MM.1S (cell line): ENCODE results near the gene DOK4.
A peak's percentile ranks its signal among the peaks of the same experiment; 100 is the strongest.

Experiments used
- DNase-seq: peaks from one replicate; pipeline ENCODE4 v3.0.0-alpha.2; 2015
- H2AFZ ChIP-seq: fragments of 300-600 bp; sonication (generic); 2 replicates; pipeline ENCODE4 v1.6.0; 2016; ENCODE audit warnings: antibody characterized with exemption, low read length
- H3F3A ChIP-seq: fragments of 300-600 bp; sonication (generic); 2 replicates; pipeline ENCODE4 v1.6.1; 2016; ENCODE audit warnings: mild to moderate bottlenecking, antibody characterized with exemption, low read length, moderate library complexity, mixed read lengths; ENCODE audit not compliant: insufficient read depth
- H3K27ac ChIP-seq: fragments of 300-600 bp; sonication (generic); 2 replicates; pipeline ENCODE4 v1.5.1; 2016; ENCODE audit warnings: mild to moderate bottlenecking, low read length
- H3K27me3 ChIP-seq: fragments of 300-600 bp; sonication (generic); replicated peaks from 2 replicates; pipeline ENCODE4 v1.6.0; 2016; ENCODE audit warnings: low read length; ENCODE audit not compliant: insufficient read depth
- H3K36me3 ChIP-seq: fragments of 300-600 bp; sonication (generic); replicated peaks from 2 replicates; pipeline ENCODE4 v1.6.1; 2016; ENCODE audit warnings: mild to moderate bottlenecking, low read length, mixed read lengths; ENCODE audit not compliant: insufficient read depth
- H3K4me1 ChIP-seq: fragments of 300-600 bp; sonication (generic); 2 replicates; pipeline ENCODE4 v1.6.1; 2016; ENCODE audit warnings: low read length, mixed read lengths
- H3K4me2 ChIP-seq: fragments of 300-600 bp; sonication (generic); 2 replicates; pipeline ENCODE4 v1.6.0; 2016; ENCODE audit warnings: low read depth, low read length
- H3K4me3 ChIP-seq: fragments of 300-600 bp; sonication (generic); 2 replicates; pipeline ENCODE4 v1.5.1; 2016; ENCODE audit warnings: low read length, mixed read lengths
- H3K79me2 ChIP-seq: fragments of 300-600 bp; sonication (generic); 2 replicates; pipeline ENCODE4 v1.6.1; 2016; ENCODE audit warnings: mixed run types, low read length, mixed read lengths
- H3K9ac ChIP-seq: fragments of 300-600 bp; sonication (generic); 2 replicates; pipeline ENCODE4 v1.6.1; 2016; ENCODE audit warnings: low read length, mixed read lengths
- H3K9me2 ChIP-seq: fragments of 300-600 bp; sonication (generic); replicated peaks from 2 replicates; pipeline ENCODE4 v1.6.1; 2016; ENCODE audit warnings: mild to moderate bottlenecking, low read length, mixed read lengths; ENCODE audit not compliant: insufficient read depth
- H3K9me3 ChIP-seq: fragments of 300-600 bp; sonication (generic); replicated peaks from 2 replicates; pipeline ENCODE4 v1.6.1; 2016; ENCODE audit warnings: mild to moderate bottlenecking, low read length, mixed read lengths; ENCODE audit not compliant: insufficient read depth
- H4K20me1 ChIP-seq: fragments of 300-600 bp; sonication (generic); 2 replicates; pipeline ENCODE4 v1.6.1; 2016; ENCODE audit warnings: mild to moderate bottlenecking, low read length, moderate library complexity, mixed read lengths; ENCODE audit not compliant: insufficient read depth
- EZH2 ChIP-seq: fragments of 300-600 bp; sonication (generic); optimal IDR thresholded peaks from 2 replicates; pipeline ENCODE3; 2017; ENCODE audit warnings: low read depth, mild to moderate bottlenecking, antibody characterized with exemption, low read length, mixed read lengths
- EZH2phosphoT487 ChIP-seq: fragments of 300-600 bp; sonication (generic); IDR thresholded peaks from 2 replicates; pipeline ENCODE4 v1.6.1; 2018; ENCODE audit warnings: antibody characterized with exemption, low read length
- TF ChIP-seq, protein P1 (sequence below): fragments of 300-600 bp; sonication (generic); IDR thresholded peaks from 2 replicates; pipeline ENCODE4 v1.5.1; 2016; ENCODE audit warnings: antibody characterized with exemption, low read length, mixed read lengths

DOK4 gene

DNA sequence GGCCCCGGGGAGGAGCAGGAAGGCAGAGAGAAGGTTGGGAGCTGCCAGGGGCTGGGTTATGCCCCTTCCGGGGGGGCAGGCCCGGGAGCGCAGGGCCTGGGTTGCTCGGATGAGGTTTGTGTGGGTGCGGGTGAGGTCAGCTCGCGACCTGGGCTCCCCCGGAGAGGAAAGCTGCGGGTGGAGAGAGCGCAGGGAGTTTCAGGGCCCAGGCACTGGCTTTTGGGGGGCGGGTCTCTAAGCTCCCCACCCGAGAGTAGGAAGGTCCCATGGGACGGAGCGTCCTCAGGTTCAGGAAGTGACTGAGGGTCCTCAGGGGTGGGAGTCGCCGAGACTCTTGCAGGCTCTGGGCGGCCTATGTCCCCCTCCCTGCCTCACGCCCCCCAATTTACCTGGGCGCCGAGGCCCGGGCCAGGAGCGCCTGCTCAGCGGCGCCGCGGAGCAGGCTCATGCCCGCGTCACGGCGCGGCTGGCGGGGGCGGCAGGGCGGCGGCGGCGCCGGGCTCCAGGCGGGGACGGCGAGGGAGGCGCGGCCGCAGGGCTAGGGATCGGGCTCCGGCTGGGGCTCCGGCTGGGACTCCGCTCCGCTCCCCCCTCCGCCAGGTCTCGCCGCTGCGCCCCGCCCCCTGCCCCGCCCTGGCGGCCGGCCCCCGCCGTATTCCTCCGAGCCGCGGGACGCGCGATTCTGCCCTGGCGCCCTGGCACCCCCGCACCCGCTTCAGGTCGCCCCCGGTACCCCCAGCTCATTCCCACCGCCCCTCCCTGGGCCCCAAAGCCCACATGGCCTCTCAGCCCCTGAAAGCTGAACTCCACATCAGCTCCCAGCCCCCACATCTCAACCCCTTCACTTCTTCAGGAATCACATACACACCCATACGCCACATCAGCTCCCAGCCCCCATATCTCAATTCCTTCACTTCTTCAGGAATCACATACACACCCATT lies at the start of gene DOK4:
TSS of gene DOK4 (minus strand) at position 578 of the 942 bp plus-strand sequence. CDS start 6,986 bp downstream, outside the sequence.
- Histone ChIP-seq H3F3A (no peaks in the 10 kb centered on the region), H4K20me1 (no peaks in the 10 kb centered on the region), H3K4me1 (peaks cover 4% of the 10 kb centered on the region; the same call in 1 of the 2 replicates), H3K4me2 (peak within 1 kb of the TSS; percentile 99), H3K4me3 (peak within 1 kb of the TSS; percentile 64), H3K27ac (no peak within 1 kb of the TSS), H3K9me2 (no peaks in the 10 kb centered on the region), H3K27me3 (0 out of 2 replicates have a peak, but pooled peaks cover 2% of the 10 kb centered on the region), H3K9ac (peak within 1 kb of the TSS; percentile 49; the same call in 1 of the 2 replicates), H3K36me3 (no peaks in the 10 kb centered on the region), H3K79me2 (no peaks in the 10 kb centered on the region), H2AFZ (peak within 1 kb of the TSS; percentile 91), H3K9me3 (no peaks in the 10 kb centered on the region)
- peak; percentile 71 for DNase-seq
- TF ChIP-seq, protein P1, sequence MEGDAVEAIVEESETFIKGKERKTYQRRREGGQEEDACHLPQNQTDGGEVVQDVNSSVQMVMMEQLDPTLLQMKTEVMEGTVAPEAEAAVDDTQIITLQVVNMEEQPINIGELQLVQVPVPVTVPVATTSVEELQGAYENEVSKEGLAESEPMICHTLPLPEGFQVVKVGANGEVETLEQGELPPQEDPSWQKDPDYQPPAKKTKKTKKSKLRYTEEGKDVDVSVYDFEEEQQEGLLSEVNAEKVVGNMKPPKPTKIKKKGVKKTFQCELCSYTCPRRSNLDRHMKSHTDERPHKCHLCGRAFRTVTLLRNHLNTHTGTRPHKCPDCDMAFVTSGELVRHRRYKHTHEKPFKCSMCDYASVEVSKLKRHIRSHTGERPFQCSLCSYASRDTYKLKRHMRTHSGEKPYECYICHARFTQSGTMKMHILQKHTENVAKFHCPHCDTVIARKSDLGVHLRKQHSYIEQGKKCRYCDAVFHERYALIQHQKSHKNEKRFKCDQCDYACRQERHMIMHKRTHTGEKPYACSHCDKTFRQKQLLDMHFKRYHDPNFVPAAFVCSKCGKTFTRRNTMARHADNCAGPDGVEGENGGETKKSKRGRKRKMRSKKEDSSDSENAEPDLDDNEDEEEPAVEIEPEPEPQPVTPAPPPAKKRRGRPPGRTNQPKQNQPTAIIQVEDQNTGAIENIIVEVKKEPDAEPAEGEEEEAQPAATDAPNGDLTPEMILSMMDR = no peak
- TF ChIP-seq EZH2 = no peak
- no peak for TF ChIP-seq EZH2phosphoT487

DNA sequence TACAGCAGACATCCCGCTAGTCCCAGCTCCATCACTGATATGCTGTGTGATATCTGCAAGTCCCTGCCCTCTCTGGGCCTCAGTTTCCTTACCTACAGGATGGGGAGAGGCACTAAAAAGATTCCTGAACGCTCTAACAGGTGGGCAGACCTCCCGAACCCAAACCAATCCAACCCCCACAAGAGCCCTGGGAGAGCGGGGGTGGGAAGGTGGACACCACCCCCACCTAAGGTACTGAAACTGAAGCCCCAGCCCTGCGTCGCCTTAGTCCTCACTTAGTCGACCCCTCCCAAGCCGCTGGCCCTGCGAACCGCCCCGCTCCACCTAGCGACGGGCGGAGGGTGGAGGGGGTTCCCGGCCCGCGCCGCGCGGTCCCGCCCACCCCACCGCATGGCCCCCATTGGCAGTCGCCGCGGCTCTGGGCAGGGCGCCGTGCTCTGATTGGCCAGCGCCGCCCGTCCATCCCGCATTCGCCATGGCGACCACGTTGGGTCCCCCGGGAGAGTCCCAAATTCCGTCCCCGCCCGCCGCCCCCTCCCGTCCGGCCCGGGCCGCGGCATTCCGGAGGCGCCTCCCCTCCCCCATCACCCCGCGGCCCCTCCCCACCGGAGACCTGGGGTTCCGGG lies 49.5 kb upstream of the DOK4 start:
- H3K9me3 ChIP-seq = no peaks in the 10 kb centered on the region
- peaks cover 39% of the 10 kb centered on the region for H3K4me1 ChIP-seq
- H3K27ac ChIP-seq = peak overlapping the region; percentile 58; the same call in 1 of the 2 replicates
- peak overlapping the region; percentile 91 for H3K4me2 ChIP-seq
- peak overlapping the region; percentile 90 for H3K9ac ChIP-seq
- H3K27me3 ChIP-seq = no peaks in the 10 kb centered on the region
- peak; percentile 93 for DNase-seq
- peak overlapping the region; percentile 96 for H3K4me3 ChIP-seq
- no peaks in the 10 kb centered on the region for H3K36me3 ChIP-seq
- H3F3A ChIP-seq = peaks cover 30% of the 10 kb centered on the region
- H2AFZ ChIP-seq = peak overlapping the region; percentile 87
- no peaks in the 10 kb centered on the region for H4K20me1 ChIP-seq
- no peak for TF ChIP-seq EZH2
- TF ChIP-seq, protein P1 = peak; percentile 20; the same call in 1 of the 2 replicates
- H3K9me2 ChIP-seq = no peaks in the 10 kb centered on the region
- H3K79me2 ChIP-seq = peaks cover 27% of the 10 kb centered on the region

DNA sequence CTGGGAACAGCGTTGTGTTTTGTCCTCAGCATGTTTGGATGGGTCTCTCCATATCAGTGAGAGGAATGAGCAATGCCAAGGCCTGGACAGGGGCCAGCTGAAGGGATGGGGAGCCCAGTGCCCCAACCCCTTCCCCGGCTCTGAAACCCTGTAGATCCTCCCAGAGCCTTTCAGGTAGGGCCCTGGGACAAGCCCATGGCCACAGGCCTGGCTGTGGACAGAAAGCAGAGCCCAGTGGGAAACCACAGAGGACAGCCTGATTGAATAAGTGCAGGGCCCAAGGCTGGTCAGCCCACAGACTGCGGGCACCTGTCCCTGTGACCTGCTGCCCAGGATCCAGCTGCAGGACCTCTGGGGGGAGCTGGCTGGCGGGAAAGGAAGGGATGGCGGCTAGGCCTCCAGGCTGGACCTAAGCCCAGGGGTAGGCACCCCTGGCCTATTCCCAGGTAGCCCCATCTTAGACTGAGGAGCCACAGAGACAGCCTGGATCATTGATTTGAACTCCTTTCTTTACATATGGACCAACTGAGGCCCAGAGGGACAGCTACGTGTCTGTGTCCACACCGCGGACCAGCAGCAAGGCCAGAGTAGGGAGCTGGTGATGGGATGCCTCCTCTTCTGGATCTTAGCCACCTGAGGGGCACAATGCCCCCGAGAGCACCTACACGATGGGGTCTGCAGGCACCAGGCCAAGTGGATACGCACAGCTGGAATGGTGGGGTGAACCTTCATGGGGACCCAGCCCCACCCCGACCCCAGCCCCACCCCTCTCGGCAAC lies 48.8 kb upstream of the DOK4 start:
- DNase-seq = no peak
- peaks cover 35% of the 10 kb centered on the region for H3K4me1 ChIP-seq
- peak overlapping the region; percentile 91; the same call in 1 of the 2 replicates for H3K4me2 ChIP-seq
- peak overlapping the region; percentile 80; the same call in 1 of the 2 replicates for H3K9ac ChIP-seq
- H3K36me3 ChIP-seq = no peaks in the 10 kb centered on the region
- no peaks in the 10 kb centered on the region for H3K9me3 ChIP-seq
- H3K9me2 ChIP-seq = no peaks in the 10 kb centered on the region
- TF ChIP-seq EZH2 (no peak), EZH2phosphoT487 (no peak)
- TF ChIP-seq, protein P1 = no peak
- H3K79me2 ChIP-seq = peaks cover 27% of the 10 kb centered on the region
- peaks cover 27% of the 10 kb centered on the region for H3F3A ChIP-seq
- H3K27me3 ChIP-seq = no peaks in the 10 kb centered on the region
- H4K20me1 ChIP-seq = no peaks in the 10 kb centered on the region
- peak overlapping the region; percentile 96 for H3K4me3 ChIP-seq
- H3K27ac ChIP-seq = no peak overlapping the region
- 0 out of 2 replicates have a peak overlapping the region, but pooled peaks have one; percentile 87 for H2AFZ ChIP-seq
